GM18517 (cell line): Measurements from ENCODE around the gene PAAF1.
A peak's percentile ranks its signal among the peaks of the same experiment; 100 is the strongest.

ENCODE experiments used
- ATAC-seq: cut with Tn5 transposase; IDR thresholded peaks from one replicate; pipeline ENCODE4 v1.9.1; 2021; ENCODE audit warnings: mild to moderate bottlenecking, moderate library complexity; ENCODE audit not compliant: unreplicated experiment

The PAAF1 gene

GRCh38 chr11:73876424-73877310, at the start of gene PAAF1, which contains the start of gene COA4:
Gene PAAF1 (plus strand): TSS chr11:73876999. CDS start chr11:73877022, 23 bp downstream.
Gene COA4 (minus strand): TSS chr11:73876846. CDS start chr11:73873378, 3,468 bp downstream.
- peak; percentile 97 for ATAC-seq

- ATAC-seq, result no peak
These were observed 46.5 kb upstream of the PAAF1 start for GRCh38 chr11:73830261-73830660.

GRCh38 chr11:73833067-73833466, 43.7 kb upstream of the PAAF1 start:
- no peak for ATAC-seq

GRCh38 chr11:73838443-73839122, 38.2 kb upstream of the PAAF1 start:
- ATAC-seq, result no peak

- ATAC-seq, result no peak
These were observed 37.7 kb upstream of the PAAF1 start for GRCh38 chr11:73839123-73839457.

GRCh38 chr11:73851046-73851764, 25.6 kb upstream of the PAAF1 start:
- no peak for ATAC-seq

GRCh38 chr11:73852049-73852448, 24.8 kb upstream of the PAAF1 start:
- no peak for ATAC-seq

GRCh38 chr11:73854680-73855079, 22.1 kb upstream of the PAAF1 start:
- ATAC-seq, result no peak

- ATAC-seq, result no peak
These were observed 20.7 kb upstream of the PAAF1 start for GRCh38 chr11:73856031-73856567.

- ATAC-seq, result no peak
These were observed 17.1 kb upstream of the PAAF1 start for GRCh38 chr11:73859671-73860070.

- no peak for ATAC-seq
These were observed 16.6 kb upstream of the PAAF1 start for GRCh38 chr11:73860202-73860601.

- ATAC-seq, result no peak
These were observed 13.8 kb upstream of the PAAF1 start for GRCh38 chr11:73862986-73863385.

GRCh38 chr11:73866095-73866579, 10.7 kb upstream of the PAAF1 start:
- no peak for ATAC-seq

- ATAC-seq, result no peak
These were observed 10.2 kb upstream of the PAAF1 start for GRCh38 chr11:73866586-73866996.

GRCh38 chr11:73869332-73869949, 7.4 kb upstream of the PAAF1 start:
- no peak for ATAC-seq

- ATAC-seq, result no peak
These were observed 6.5 kb upstream of the PAAF1 start for GRCh38 chr11:73870261-73870660.

- no peak for ATAC-seq
These were observed 3.9 kb upstream of the PAAF1 start for GRCh38 chr11:73872749-73873357.

GRCh38 chr11:73875380-73875779, 1.4 kb upstream of the PAAF1 start:
- no peak for ATAC-seq

- no peak for ATAC-seq
These were observed 959 bp upstream of the PAAF1 start for GRCh38 chr11:73875840-73876239.

GRCh38 chr11:73878771-73879170, 2.0 kb downstream of the PAAF1 start:
- no peak for ATAC-seq
